ENCODE data around the gene IL1RAPL1.

GRCh38 chrX:29788991-29789699 is 1201.9 kb downstream of the IL1RAPL1 start:
- TF ChIP-seq CTCF (IDR thresholded peaks at IDR 0.05) (no peak), ZFX (IDR thresholded peaks at IDR 0.05; ENCODE audit: borderline replicate concordance) (no peak)
